ENCODE measurements around the gene CXorf49B. TPM values are rescaled to one million over a fixed set of nuclear protein-coding genes. Genes with fewer than 3 reads are reported as not detected.
"Not testable (repeated sequence)": the region's sequence is repeated elsewhere in the genome, so short reads cannot be mapped to it uniquely, and the experiment has no call there.

Gene CXorf49B
- total RNA-seq: not detected
- long read RNA-seq: 0 reads

DNA sequence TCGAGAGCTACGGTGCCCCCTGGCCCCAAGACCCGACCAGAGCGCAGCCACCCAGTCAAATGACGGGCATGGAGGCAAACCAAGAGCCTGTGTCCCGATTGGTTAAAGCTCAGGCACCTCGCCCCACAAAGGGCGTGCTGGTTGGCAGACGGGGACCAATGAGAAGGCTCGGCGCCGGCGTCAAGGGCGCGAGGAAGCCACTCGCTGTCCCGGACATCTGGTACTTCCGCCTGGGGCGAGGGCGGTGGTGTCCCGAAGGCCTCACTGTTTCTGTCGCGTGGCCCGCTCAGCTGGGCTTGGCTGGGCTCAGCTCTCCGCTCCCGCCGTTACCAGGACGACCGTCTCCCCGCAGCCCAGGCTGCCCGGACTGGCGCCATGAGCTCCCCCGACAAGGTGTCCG is at the start of gene CXorf49B:
CXorf49B (plus strand) TSS at position 301 of the 400 bp plus-strand sequence; CDS start at position 376, 75 bp downstream.
- intact Hi-C loops (cut with DNase I, micrococcal nuclease); ATAC-seq: not testable (repeated sequence)

DNA sequence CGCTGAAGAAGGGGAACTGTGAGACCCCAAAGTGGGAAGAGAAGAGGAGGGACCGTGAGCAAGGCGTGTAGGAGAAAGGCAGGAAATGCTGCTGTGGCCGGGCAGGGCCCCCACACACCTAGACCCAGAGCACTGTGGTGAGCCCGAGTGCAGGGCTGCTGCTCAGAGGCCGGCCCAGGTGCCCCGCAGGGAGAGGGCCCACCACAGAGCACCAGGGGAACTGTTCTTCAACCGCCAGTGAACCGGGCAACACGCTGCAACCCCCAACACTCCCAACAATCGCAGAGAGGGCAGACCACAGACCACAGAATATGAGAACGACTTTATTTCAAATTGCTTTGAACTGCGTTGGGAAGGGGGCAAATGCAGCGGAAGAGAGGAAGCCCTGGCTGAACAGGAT is 49.1 kb upstream of the CXorf49B start:
- DNase-seq; ATAC-seq; intact Hi-C loops (cut with DNase I, micrococcal nuclease): not testable (repeated sequence)

More for the DNA sequence above, at the start of gene CXorf49B:
- not testable (repeated sequence) for DNase-seq

DNA sequence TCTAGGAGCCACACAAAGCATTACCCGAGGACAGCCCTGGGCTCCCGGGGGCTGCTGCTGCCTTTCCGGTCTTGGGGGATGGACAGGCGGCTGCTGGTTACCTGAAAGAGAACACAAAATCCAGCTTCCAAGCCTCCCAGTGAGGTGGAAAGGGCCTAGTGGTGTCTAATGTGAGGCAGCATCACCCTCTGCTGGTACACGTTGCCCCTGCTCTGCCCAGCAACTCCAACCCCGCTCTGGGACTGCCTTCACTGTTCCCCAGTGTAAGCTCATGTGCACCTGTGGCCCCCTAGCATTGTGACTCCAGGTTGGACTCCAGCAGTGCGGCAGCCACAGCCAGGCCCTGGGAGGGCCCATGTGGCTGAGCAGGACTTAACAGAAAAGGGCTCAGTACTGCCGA is 47.6 kb upstream of the CXorf49B start:
- intact Hi-C loops (cut with DNase I, micrococcal nuclease); DNase-seq; ATAC-seq: not testable (repeated sequence)

DNA sequence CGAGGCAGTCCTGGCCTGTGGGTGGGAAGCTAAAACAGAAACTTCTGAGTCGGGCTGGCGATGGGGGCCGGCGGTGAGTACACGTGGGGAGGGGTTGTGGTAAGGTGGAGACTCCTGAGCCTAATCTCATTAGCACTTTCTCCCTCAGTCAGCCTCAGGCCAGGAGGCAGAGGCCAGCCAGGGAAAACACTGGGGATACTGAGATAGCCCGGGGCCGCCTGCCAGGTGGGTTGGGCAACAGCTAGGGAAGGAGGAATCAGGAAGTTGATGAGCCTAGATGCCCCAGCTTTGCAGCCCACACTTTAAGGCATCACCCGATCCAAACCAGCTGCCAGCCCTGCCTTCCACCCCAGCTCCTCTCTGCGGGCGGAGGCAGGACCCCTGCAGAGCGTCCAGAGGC is 46.8 kb upstream of the CXorf49B start:
- DNase-seq; intact Hi-C loops (cut with DNase I, micrococcal nuclease); ATAC-seq: not testable (repeated sequence)

DNA sequence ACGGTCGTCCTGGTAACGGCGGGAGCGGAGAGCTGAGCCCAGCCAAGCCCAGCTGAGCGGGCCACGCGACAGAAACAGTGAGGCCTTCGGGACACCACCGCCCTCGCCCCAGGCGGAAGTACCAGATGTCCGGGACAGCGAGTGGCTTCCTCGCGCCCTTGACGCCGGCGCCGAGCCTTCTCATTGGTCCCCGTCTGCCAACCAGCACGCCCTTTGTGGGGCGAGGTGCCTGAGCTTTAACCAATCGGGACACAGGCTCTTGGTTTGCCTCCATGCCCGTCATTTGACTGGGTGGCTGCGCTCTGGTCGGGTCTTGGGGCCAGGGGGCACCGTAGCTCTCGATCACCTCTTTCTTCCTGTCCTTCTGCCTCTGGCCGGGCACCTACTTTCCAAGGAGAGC is 45.0 kb upstream of the CXorf49B start, which contains the start of gene CXorf49:
CXorf49 (minus strand) TSS at position 101 of the 400 bp plus-strand sequence. CDS start 134 bp downstream, outside the sequence.
- DNase-seq; intact Hi-C loops (cut with DNase I, micrococcal nuclease); ATAC-seq: not testable (repeated sequence)

DNA sequence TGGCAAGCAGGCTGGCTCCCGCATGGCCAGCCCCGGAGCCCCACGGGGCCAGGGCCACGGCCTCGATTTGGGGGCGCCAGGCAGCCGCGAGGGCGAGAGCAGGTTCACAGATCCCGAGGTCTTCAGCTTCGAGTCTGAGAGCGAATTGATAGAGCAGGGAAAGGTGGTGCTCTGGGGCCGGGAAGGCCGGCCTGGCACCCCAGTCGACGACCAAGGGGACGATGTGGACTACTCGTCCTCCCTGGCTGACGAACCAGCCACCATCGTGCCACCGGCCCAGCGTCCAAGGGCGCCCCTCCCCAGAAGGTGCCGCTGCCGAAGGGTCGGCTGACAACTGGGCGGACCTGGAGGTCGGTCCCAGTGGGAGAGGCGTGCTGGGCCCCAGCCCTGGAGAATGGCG is 44.0 kb upstream of the CXorf49B start:
- intact Hi-C loops (cut with DNase I, micrococcal nuclease); ATAC-seq; DNase-seq: not testable (repeated sequence)

DNA sequence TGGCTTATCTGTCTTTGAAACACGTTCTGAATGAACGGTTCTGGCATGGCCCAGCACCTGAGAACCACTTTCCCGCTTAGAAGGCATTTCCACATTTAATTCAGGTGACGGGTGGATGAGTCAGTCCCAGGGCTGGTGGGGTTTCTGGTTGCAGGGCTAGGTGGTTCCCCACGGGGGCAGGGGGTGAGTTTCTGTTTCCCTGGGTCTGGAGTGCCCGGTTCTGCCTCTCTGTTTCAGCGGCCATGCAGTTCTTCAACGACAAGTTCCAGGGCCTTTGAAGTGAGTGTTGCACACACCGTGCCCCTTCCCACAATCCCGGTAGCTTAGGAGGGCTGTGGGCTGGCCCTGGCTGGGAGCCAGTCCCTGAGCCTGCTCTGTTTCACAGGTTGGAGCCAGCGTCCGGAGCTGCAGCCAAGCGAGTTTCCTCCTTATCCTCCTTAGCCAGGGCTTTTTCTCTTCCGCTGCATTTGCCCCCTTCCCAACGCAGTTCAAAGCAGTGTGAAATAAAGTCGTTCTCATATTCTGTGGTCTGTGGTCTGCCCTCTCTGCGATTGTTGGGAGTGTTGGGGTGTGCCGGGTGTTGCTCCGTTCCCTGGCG is 42.8 kb upstream of the CXorf49B start:
- DNase-seq; ATAC-seq; intact Hi-C loops (cut with DNase I, micrococcal nuclease): not testable (repeated sequence)

DNA sequence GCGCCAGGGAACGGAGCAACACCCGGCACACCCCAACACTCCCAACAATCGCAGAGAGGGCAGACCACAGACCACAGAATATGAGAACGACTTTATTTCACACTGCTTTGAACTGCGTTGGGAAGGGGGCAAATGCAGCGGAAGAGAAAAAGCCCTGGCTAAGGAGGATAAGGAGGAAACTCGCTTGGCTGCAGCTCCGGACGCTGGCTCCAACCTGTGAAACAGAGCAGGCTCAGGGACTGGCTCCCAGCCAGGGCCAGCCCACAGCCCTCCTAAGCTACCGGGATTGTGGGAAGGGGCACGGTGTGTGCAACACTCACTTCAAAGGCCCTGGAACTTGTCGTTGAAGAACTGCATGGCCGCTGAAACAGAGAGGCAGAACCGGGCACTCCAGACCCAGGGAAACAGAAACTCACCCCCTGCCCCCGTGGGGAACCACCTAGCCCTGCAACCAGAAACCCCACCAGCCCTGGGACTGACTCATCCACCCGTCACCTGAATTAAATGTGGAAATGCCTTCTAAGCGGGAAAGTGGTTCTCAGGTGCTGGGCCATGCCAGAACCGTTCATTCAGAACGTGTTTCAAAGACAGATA is 2.4 kb upstream of the CXorf49B start:
- intact Hi-C loops (cut with DNase I, micrococcal nuclease); DNase-seq; ATAC-seq: not testable (repeated sequence)

DNA sequence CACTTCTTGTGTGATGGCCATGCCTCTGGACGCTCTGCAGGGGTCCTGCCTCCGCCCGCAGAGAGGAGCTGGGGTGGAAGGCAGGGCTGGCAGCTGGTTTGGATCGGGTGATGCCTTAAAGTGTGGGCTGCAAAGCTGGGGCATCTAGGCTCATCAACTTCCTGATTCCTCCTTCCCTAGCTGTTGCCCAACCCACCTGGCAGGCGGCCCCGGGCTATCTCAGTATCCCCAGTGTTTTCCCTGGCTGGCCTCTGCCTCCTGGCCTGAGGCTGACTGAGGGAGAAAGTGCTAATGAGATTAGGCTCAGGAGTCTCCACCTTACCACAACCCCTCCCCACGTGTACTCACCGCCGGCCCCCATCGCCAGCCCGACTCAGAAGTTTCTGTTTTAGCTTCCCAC is 1.7 kb downstream of the CXorf49B start:
- ATAC-seq; DNase-seq; intact Hi-C loops (cut with DNase I, micrococcal nuclease): not testable (repeated sequence)

DNA sequence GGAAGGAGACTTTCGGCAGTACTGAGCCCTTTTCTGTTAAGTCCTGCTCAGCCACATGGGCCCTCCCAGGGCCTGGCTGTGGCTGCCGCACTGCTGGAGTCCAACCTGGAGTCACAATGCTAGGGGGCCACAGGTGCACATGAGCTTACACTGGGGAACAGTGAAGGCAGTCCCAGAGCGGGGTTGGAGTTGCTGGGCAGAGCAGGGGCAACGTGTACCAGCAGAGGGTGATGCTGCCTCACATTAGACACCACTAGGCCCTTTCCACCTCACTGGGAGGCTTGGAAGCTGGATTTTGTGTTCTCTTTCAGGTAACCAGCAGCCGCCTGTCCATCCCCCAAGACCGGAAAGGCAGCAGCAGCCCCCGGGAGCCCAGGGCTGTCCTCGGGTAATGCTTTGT is 2.5 kb downstream of the CXorf49B start:
- DNase-seq; ATAC-seq; intact Hi-C loops (cut with DNase I, micrococcal nuclease): not testable (repeated sequence)

DNA sequence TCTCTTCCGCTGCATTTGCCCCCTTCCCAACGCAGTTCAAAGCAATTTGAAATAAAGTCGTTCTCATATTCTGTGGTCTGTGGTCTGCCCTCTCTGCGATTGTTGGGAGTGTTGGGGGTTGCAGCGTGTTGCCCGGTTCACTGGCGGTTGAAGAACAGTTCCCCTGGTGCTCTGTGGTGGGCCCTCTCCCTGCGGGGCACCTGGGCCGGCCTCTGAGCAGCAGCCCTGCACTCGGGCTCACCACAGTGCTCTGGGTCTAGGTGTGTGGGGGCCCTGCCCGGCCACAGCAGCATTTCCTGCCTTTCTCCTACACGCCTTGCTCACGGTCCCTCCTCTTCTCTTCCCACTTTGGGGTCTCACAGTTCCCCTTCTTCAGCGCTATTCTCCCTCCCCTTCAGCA is 4.0 kb downstream of the CXorf49B start:
- not testable (repeated sequence) for ATAC-seq

DNA sequence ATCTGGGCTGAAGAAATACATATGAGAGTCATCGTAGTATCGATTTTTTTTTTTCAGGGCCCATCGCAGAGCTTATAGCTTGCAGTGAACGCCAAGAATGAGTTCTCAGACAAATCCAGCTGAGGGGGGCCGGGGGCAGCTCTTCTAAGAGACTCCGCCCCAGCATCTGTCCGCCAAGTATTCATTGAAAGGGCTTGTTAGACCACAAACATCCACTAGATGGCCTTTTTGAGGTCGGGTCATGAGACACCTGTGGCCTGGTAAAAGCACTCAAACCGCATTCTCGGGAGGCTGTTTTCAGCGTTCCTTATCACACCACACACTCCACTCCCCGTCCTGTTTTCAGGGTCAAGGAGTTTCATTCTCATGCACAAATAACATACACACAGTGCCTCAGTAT is 15.2 kb downstream of the CXorf49B start:
- DNase-seq; ATAC-seq; intact Hi-C loops (cut with DNase I, micrococcal nuclease): not testable (repeated sequence)

More for the DNA sequence above, 4.0 kb downstream of the CXorf49B start:
- DNase-seq; intact Hi-C loops (cut with DNase I, micrococcal nuclease): not testable (repeated sequence)

DNA sequence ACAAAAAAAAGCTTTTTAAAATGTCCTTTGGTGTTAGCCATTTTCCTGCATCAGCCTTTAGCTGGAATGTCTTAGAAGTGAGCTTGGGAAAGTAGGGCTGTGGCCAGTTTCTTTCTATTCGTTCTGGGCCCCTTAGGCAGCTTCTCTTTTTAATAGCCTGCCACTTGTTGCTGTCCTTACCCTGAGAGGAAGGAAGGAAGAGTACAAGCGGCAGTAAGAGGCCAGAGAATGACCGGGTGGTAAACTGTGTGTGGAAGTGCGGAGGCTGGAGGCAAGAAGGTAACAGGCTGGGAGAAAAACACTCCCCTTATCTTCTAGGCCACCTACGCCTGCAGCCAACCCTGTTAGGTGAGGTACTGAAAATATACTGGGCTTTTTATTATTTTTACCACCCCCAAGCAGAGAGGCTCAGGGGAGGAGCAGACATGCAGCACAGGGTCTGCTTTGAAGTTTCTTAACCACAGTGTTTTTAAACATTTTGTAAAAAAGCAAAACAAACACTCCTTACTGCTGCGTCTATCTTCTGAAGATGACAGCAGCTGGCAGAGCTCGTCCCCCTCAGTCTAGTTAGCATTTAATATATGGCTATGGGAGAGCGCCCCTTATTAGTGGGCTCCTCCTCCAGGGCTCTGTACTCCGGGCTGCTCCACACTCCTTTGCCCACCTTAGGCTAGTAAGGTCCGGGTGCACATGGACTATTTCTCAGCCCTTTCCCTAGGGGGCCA is 19.2 kb downstream of the CXorf49B start:
- ATAC-seq; intact Hi-C loops (cut with DNase I, micrococcal nuclease); DNase-seq: not testable (repeated sequence)

DNA sequence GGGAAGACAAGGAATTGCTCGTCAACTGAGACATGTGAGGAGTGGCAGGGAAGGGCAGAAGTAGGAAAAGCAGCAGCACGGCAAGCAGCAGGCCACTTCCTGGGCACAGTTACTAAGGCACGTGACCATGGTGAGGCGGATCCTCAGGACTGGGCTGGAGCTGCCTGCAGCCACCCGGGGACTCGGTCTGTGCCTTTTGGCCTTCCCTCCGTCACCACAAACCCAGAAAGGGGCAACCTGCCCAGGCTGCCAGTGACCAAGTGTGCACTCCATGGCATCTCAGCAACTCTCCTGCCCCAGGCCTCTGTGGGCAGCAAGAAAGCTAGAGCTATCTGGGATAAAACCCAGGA is 19.8 kb downstream of the CXorf49B start:
- DNase-seq; ATAC-seq; intact Hi-C loops (cut with DNase I, micrococcal nuclease): not testable (repeated sequence)

DNA sequence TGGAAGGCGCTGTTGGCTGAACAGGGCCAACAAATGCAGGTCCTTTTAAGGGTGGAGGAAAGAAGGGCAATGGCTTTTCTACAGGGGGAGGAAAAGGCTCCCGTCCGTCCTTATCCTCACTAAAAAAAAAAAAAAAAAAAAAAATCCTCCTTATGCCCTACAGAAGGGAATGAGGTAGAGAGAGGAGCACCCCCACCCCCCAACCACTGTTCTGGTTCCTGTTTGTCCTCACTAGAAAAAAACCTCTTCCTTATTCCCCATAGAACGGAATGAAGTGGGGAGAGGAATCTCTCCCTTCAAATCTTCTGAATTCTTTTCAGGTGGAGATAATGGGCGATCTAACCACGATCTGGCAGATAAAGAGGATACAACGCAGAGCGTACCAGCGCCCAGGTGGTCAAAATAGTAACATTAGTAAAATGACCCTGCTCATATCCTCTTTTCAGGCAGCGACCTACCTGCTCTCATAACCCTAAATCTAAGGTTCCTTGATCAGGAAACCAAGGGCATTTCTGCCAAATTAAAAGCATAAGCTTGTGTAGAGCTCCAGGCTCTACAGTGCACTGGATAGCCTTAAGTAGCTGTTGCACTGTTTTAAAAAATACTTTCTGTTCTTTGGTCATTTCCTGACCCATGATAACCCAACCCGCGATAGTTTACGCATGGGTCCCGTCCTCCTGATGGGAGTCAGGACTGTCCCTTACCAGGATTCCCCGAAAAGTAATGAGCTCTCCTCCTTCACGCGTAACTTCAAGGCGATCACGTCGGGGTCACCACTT is 20.6 kb downstream of the CXorf49B start:
- ATAC-seq; DNase-seq; intact Hi-C loops (cut with DNase I, micrococcal nuclease): not testable (repeated sequence)

DNA sequence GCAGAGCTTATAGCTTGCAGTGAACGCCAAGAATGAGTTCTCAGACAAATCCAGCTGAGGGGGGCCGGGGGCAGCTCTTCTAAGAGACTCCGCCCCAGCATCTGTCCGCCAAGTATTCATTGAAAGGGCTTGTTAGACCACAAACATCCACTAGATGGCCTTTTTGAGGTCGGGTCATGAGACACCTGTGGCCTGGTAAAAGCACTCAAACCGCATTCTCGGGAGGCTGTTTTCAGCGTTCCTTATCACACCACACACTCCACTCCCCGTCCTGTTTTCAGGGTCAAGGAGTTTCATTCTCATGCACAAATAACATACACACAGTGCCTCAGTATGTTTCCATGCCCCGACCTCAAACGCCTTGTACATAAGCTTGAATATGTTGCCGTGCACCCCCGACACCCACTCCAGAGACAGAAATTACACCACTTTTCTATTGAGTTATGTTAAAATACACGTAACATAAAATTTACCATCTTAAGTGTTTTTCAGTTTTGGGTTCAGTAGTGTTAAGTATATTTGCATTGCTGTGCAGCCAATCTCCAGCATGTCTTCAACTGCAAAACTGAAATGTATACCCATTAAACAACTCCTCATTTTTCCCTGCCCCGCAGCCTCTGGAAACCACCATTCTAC is 21.3 kb downstream of the CXorf49B start:
- ATAC-seq; intact Hi-C loops (cut with DNase I, micrococcal nuclease); DNase-seq: not testable (repeated sequence)

DNA sequence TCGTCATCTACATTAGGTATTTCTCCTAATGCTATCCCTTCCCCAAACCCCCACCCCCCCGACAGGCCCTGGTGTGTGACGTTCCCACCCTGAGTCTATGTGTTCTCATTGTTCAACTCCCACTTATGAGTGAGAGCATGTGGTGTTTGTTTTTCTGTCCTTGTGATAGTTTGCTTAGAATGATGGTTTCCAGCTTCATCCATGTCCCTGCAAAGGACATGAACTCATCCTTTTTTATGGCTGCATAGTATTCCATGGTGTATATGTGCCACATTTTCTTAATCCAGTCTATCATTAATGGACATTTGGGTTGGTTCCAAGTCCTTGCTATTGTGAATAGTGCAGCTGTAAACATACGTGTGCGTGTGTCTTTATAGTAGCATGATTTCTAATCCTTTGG is 43.3 kb downstream of the CXorf49B start:
- not testable (repeated sequence) for ATAC-seq

DNA sequence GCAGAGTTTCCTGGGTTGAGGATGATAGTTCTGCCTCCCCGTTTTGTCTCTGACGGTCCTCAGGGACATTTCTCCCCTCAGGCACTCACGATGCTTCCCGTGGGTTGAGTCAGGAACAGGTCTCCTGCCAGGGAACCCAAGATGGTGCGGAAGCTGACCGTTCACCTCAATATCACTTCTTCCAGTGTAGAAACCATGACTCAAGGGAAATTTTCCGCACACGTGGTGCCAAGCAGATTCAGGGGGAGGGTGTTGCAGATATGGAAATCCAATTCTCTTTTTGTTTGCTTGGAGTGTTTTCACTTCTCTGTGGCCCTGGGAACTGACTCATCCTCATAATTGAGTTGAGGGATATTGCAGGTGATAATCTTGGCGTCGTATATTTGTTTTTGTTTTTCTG is 46.7 kb downstream of the CXorf49B start:
- ATAC-seq: no peak
- intact Hi-C loops (cut with DNase I, micrococcal nuclease): no loop called here

More for the DNA sequence above, 43.3 kb downstream of the CXorf49B start:
- intact Hi-C loops (cut with DNase I, micrococcal nuclease); DNase-seq: not testable (repeated sequence)

More for the DNA sequence above, 46.7 kb downstream of the CXorf49B start:
- DNase-seq: no peak
